Chondrocyte (in vitro differentiated cells): ENCODE results near the gene EFCAB12. TPM values are rescaled to one million over a fixed set of nuclear protein-coding genes. Genes with fewer than 3 reads are reported as not detected.

ENCODE experiments used
- DNase-seq: peaks from one replicate; pipeline ENCODE4 v3.0.0; 2021; ENCODE audit warnings: mixed read lengths, low spot score
- H3K27ac Mint-ChIP-seq: one replicate; pipeline ENCODE4 v1.8.0; 2021; ENCODE audit warnings: mild to moderate bottlenecking, moderate library complexity, mixed read lengths; ENCODE audit not compliant: unreplicated experiment
- H3K27me3 Mint-ChIP-seq: 2 replicates; pipeline ENCODE4 v1.8.0; 2021; ENCODE audit warnings: low read depth, mixed read lengths
- H3K36me3 Mint-ChIP-seq: 2 replicates; pipeline ENCODE4 v1.8.0; 2021; ENCODE audit warnings: low read depth, mixed read lengths
- H3K4me1 Mint-ChIP-seq: 2 replicates; pipeline ENCODE4 v1.8.0; 2021; ENCODE audit warnings: low read depth, mild to moderate bottlenecking, mixed read lengths
- H3K4me3 Mint-ChIP-seq: one replicate; pipeline ENCODE4 v1.8.0; 2021; ENCODE audit warnings: mild to moderate bottlenecking, moderate library complexity, mixed read lengths; ENCODE audit not compliant: unreplicated experiment
- H3K9me3 Mint-ChIP-seq: 2 replicates; pipeline ENCODE4 v1.8.0; 2021; ENCODE audit warnings: low read depth, mixed read lengths
- total RNA-seq: library from RNA; stranded (reverse); gene quantifications from 3 replicates; pipeline ENCODE4 v1.2.1, GENCODE V29; 2021
- TF ChIP-seq, protein P1 (sequence below): fragments of 200-600 bp; sonication (generic); IDR thresholded peaks from 2 replicates; pipeline ENCODE4 v1.5.0; 2021; ENCODE audit warnings: antibody characterized with exemption, mild to moderate bottlenecking, moderate library complexity

EFCAB12 gene
- total RNA-seq, 1 donor from 2014 or later: not detected

DNA sequence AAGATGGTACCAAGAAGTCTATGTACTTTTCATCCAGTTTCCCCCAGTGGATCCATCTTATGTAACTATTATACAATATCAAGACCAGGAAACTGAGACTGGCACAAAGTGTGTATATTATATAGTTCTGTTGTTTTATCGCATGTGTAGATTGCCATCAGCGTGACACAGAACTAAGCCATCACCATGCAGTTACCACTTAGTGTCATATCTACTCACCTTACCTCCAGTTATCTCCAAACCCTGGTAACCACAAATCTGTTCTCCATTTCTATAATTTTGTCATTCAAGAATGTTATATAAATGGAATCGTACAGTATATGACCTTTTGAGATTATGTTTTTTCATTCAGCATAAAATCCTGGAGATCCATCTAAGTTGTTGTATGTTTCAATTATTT, 34.7 kb upstream of the EFCAB12 start:
- Mint-ChIP-seq H3K9me3 (no peaks in the 10 kb centered on the region), H3K4me1 (no peaks in the 10 kb centered on the region), H3K27ac (no peak overlapping the region)

DNA sequence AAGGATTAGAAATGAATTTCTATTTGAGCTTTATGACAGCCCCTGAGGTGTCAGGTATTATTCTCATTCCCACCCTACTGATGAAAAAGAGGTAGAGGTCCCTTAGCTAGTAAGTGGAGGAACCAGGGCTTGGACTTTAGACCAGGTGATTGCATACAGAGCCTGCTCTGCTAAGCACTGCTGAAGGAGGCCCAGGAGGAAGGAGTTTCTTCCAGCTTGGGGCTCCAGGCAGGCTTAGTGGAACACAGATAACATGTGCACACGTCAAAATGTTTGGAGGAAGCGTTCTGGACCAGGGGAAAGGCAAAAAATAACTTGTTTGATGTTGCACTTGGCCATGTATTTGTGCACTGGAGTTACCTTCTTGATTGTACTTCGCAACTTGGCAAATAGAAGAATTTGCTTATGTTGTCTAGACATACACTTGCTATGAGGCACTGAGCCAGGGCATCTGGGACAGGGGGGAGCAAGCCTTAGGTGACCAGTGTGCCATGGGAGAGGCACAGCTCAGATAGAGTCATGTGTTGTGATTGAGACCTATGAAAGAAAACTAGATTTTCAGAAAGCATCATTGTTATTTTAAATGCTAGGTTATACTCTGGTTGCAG, 34.0 kb upstream of the EFCAB12 start:
- no peak for DNase-seq
- H3K9me3 Mint-ChIP-seq: no peaks in the 10 kb centered on the region
- no peaks in the 10 kb centered on the region for H3K4me1 Mint-ChIP-seq
- H3K27ac Mint-ChIP-seq: no peak overlapping the region
- H3K36me3 Mint-ChIP-seq: peaks cover 29% of the 10 kb centered on the region
- TF ChIP-seq, protein P1, sequence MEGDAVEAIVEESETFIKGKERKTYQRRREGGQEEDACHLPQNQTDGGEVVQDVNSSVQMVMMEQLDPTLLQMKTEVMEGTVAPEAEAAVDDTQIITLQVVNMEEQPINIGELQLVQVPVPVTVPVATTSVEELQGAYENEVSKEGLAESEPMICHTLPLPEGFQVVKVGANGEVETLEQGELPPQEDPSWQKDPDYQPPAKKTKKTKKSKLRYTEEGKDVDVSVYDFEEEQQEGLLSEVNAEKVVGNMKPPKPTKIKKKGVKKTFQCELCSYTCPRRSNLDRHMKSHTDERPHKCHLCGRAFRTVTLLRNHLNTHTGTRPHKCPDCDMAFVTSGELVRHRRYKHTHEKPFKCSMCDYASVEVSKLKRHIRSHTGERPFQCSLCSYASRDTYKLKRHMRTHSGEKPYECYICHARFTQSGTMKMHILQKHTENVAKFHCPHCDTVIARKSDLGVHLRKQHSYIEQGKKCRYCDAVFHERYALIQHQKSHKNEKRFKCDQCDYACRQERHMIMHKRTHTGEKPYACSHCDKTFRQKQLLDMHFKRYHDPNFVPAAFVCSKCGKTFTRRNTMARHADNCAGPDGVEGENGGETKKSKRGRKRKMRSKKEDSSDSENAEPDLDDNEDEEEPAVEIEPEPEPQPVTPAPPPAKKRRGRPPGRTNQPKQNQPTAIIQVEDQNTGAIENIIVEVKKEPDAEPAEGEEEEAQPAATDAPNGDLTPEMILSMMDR: no peak
- no peaks in the 10 kb centered on the region for H3K27me3 Mint-ChIP-seq
- no peak overlapping the region for H3K4me3 Mint-ChIP-seq

More for the DNA sequence above, 34.7 kb upstream of the EFCAB12 start:
- Mint-ChIP-seq H3K36me3 (peaks cover 30% of the 10 kb centered on the region), H3K27me3 (no peaks in the 10 kb centered on the region), H3K4me3 (no peak overlapping the region)
- TF ChIP-seq, protein P1: no peak
- DNase-seq: no peak

DNA sequence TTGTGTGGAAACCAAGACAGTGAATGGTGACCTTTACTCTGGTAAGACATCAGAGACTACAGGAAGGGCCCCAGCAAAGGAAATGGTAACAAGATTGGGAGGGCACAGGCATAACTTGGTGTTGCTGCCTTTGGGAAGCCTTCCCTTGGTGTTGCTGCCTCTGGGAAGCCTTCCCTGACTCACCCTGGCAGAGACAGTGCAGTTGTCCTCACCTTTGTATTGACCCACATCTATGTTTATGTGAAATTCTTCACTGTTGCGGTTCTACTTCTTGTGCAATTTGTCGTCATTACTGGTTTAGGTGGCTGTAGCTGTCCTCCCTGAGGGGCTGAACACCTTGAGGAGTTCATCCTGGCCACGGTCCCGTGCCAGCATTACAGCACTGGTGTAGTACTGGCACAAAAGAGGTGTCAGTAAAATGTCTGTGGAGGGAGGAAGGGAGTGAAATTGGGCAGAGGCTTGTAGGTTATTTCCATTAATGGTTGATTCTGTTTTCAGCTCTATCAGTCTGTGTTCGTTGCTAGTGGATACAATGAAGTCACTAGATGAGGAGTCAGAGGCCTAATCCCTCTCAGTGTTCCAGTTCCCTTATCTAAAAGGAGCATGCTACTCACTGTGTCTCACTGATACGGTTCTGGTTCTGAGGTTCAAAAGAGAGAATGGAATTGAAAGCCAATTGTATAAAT, 33.2 kb upstream of the EFCAB12 start:
- TF ChIP-seq, protein P1: no peak
- Mint-ChIP-seq H3K27me3 (no peaks in the 10 kb centered on the region), H3K4me3 (no peak overlapping the region), H3K36me3 (peaks cover 29% of the 10 kb centered on the region), H3K9me3 (no peaks in the 10 kb centered on the region), H3K4me1 (no peaks in the 10 kb centered on the region), H3K27ac (no peak overlapping the region)
- no peak for DNase-seq

DNA sequence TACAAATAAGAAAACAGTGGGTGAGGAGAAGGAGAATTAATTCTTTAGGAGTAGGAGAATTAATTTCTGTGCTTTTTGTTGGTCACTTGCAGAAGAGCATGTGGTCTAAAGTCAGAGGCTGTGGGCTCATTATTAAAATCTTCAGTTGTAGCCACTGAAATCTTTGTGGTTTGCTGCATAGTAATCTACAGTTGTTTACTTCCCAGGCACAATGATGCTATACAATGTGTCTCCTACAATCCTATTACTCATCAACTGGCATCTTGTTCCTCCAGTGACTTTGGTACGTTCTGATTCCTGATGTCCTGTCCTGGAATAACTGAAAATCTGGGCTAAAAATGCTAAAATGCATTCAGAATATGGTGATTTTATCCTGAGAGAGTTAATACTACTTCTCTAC, 32.6 kb upstream of the EFCAB12 start:
- Mint-ChIP-seq H3K36me3 (peaks cover 29% of the 10 kb centered on the region), H3K27me3 (no peaks in the 10 kb centered on the region), H3K4me1 (no peaks in the 10 kb centered on the region), H3K27ac (no peak overlapping the region), H3K4me3 (no peak overlapping the region), H3K9me3 (no peaks in the 10 kb centered on the region)
- TF ChIP-seq, protein P1: no peak
- DNase-seq: no peak

DNA sequence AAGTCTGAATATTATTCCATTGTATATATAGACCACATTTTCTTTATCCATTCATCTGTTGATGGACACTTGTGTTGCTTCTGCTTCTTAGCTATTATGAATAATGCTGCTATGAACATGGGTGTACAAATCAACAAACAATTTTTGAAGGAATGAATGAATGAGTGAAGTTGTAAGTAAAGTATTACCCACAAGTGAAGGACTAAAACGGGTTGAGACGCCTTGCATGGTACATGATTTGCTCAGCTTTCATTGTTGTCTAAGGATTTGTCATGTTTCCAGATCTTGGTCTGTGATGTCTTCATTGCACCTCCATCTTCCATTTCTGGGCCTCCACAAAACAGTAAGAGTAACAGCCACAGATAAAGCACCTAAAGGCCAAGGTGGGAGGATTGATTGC, 32.1 kb upstream of the EFCAB12 start:
- no peaks in the 10 kb centered on the region for H3K27me3 Mint-ChIP-seq
- TF ChIP-seq, protein P1: no peak
- DNase-seq: no peak
- H3K4me3 Mint-ChIP-seq: no peak overlapping the region
- peaks cover 31% of the 10 kb centered on the region for H3K36me3 Mint-ChIP-seq
- no peak overlapping the region for H3K27ac Mint-ChIP-seq
- no peaks in the 10 kb centered on the region for H3K4me1 Mint-ChIP-seq
- no peaks in the 10 kb centered on the region for H3K9me3 Mint-ChIP-seq
